Thyroid gland (tissue), 4 donors: ENCODE measurements around the gene STUB1. TPM values are rescaled to one million over a fixed set of nuclear protein-coding genes. Genes with fewer than 3 reads are reported as not detected.
A peak's percentile ranks its signal among the peaks of the same experiment; 100 is the strongest.

Experiments used
- DNase-seq, 2 donors: peaks; one replicate each; pipeline ENCODE4 v3.0.0-alpha.2; 2019
- H3K27ac ChIP-seq, 3 donors: fragments of 200-600 bp; sonication (generic); 1 replicate in 2 of 3; 2 replicates in 1 of 3; pipeline ENCODE4 v1.5.1; 2016 to 2019; ENCODE audit warnings: mild to moderate bottlenecking in 1 of 3, moderate library complexity in 1 of 3
- H3K27me3 ChIP-seq: fragments of 200-600 bp; sonication (generic); one replicate; pipeline ENCODE4 v1.5.1; 2019
- H3K36me3 ChIP-seq, 2 donors: fragments of 200-600 bp; sonication (generic); one replicate each; pipeline ENCODE4 v1.5.1; 2016 to 2019
- H3K4me1 ChIP-seq, 2 donors: fragments of 200-600 bp; sonication (generic); one replicate each; pipeline ENCODE4 v1.5.1; 2017 to 2019
- H3K4me3 ChIP-seq, 3 donors: fragments of 200-600 bp; sonication (generic); replicated peaks in 1 of 3; 1 replicate in 2 of 3; 2 replicates in 1 of 3; pipeline ENCODE4 v1.5.1; 2016; ENCODE audit warnings: mild to moderate bottlenecking in 1 of 3
- H3K9me3 ChIP-seq: fragments of 200-600 bp; sonication (generic); one replicate; pipeline ENCODE4 v1.5.1; 2017
- POLR2A ChIP-seq, 2 donors: fragments of 450-650 bp; IDR thresholded peaks; one replicate each; pipeline ENCODE4 v1.6.1; 2017; ENCODE audit warnings: antibody characterized with exemption in 2 of 2, mild to moderate bottlenecking in 2 of 2, moderate library complexity in 1 of 2
- WGBS, 2 donors: methylation state at CpG; one replicate each; pipeline ENCODE4 v1.1.5; 2017; 5-methylcytosine and 5-hydroxymethylcytosine counted together
- intact Hi-C: fragments of 100-400 bp; cut with DNase I; formaldehyde crosslinking; loops from one replicate; pipeline ENCODE4 v1.15.1; 2023
- total RNA-seq, 4 donors: library from RNA; depleted of rRNA; stranded (reverse); fragments of >200 nt; gene quantifications; one replicate each; pipeline ENCODE4 v1.2.3, GENCODE V29; 2016
- TF ChIP-seq, protein P1 (sequence below), 6 experiments: fragments of 200-600 bp in 3 of 6; fragments of 450-650 bp in 3 of 6; sonication (generic) in 3 of 6; IDR thresholded peaks; one replicate each; pipeline ENCODE4 v1.5.1; 2016 to 2019; ENCODE audit warnings: antibody characterized with exemption in 6 of 6, mild to moderate bottlenecking in 2 of 6, inconsistent platforms in 1 of 6, moderate library complexity in 1 of 6

The STUB1 gene
- total RNA-seq, 4 donors from 2014 or later, result 134 to 206 (median 162) TPM

DNA sequence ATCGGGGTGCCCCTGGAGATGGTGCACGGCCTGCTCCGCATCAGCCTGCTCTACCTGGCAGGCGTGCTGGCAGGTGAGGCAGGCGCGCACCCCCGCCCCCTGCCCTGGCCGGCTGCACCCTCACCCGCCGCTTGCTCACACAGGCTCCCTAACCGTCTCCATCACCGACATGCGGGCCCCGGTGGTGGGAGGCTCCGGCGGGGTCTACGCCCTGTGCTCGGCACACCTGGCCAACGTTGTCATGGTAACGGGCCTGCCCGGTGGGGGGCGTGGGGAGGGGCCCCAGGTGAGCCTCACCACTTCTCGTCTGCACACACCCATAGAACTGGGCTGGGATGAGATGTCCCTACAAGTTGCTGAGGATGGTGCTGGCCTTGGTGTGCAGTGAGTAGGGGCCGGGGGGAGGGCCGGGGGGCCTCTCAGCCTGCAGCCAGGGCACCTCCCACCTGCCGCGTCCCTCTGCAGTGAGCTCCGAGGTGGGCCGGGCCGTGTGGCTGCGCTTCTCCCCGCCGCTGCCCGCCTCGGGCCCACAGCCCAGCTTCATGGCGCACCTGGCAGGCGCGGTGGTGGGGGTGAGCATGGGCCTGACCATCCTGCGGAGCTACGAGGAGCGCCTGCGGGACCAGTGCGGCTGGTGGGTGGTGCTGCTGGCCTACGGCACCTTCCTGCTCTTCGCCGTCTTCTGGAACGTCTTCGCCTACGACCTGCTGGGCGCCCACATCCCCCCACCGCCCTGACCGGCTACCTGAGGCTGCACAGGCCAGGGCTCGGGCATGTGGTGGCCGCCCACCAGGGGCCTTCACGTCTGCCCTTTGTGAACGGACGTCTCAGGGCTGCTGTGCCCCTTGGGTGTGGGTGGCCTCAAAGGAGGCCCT is 2.7 kb upstream of the STUB1 start:
- no peaks in the 10 kb centered on the region for H3K9me3 ChIP-seq
- TF ChIP-seq, protein P1, sequence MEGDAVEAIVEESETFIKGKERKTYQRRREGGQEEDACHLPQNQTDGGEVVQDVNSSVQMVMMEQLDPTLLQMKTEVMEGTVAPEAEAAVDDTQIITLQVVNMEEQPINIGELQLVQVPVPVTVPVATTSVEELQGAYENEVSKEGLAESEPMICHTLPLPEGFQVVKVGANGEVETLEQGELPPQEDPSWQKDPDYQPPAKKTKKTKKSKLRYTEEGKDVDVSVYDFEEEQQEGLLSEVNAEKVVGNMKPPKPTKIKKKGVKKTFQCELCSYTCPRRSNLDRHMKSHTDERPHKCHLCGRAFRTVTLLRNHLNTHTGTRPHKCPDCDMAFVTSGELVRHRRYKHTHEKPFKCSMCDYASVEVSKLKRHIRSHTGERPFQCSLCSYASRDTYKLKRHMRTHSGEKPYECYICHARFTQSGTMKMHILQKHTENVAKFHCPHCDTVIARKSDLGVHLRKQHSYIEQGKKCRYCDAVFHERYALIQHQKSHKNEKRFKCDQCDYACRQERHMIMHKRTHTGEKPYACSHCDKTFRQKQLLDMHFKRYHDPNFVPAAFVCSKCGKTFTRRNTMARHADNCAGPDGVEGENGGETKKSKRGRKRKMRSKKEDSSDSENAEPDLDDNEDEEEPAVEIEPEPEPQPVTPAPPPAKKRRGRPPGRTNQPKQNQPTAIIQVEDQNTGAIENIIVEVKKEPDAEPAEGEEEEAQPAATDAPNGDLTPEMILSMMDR (IDR thresholded peaks at IDR 0.05), result no peak
- TF ChIP-seq POLR2A (IDR thresholded peaks at IDR 0.05), result no peak
- no peak overlapping the region for H3K27ac ChIP-seq
- DNase-seq, result no peak
- H3K4me1 ChIP-seq, result peaks cover 21 to 37% of the 10 kb centered on the region in 2 donors
- H3K27me3 ChIP-seq, result no peaks in the 10 kb centered on the region
- WGBS, 2 donors, result 59 to 81% methylated on average over 19 to 24 of the region's 57 CpGs
- H3K4me3 ChIP-seq, result no peak overlapping the region
- intact Hi-C loops, result no loop called here
- H3K36me3 ChIP-seq, result peaks cover 17 to 20% of the 10 kb centered on the region in 2 donors

DNA sequence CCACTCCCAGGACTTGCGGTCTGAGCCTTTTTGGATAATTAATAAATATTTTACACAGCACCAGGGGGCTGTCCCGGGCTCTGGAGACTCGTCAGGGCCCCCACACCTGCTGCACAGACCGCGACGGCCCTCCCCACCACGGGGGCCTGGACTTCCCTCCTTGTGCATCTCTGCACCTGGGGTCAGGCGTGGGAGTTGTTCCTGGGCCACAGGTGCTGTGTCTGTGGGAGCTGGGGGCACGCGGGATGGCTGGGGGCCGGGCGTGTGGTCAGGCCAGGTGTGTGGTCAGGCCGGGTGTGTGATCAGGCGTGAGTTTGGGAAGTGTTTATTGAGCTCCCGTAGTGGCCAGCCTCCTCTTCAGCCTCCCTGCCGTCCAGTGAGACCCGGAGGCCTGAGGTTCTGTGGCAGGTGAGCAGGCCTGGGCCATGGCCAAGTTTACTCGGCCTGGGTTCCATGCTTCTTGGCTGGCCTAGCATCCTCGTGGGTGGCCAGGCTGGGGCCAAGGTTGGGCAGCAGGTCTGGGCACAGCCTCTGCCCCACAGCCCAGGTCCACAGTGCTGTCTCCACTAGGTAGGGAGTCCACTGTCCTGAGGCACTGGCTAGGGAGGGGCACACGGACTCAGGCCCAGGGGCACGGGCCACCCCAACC is 1.9 kb upstream of the STUB1 start:
- peaks cover 14 to 17% of the 10 kb centered on the region in 2 donors for H3K36me3 ChIP-seq
- WGBS, 2 donors, result 86 to 90% methylated on average over 13 to 18 of the region's 21 CpGs
- H3K4me1 ChIP-seq, result peaks cover 23 to 45% of the 10 kb centered on the region in 2 donors
- H3K9me3 ChIP-seq, result no peaks in the 10 kb centered on the region
- H3K4me3 ChIP-seq, result no peak overlapping the region
- H3K27ac ChIP-seq, result no peak overlapping the region
- intact Hi-C loops, result no loop called here
- H3K27me3 ChIP-seq, result no peaks in the 10 kb centered on the region
- no peak for TF ChIP-seq POLR2A (IDR thresholded peaks at IDR 0.05)
- TF ChIP-seq, protein P1 (IDR thresholded peaks at IDR 0.05), result no peak
- no peak for DNase-seq

- H3K9me3 ChIP-seq, result no peaks in the 10 kb centered on the region
- DNase-seq, result peak; percentile 79 to 80
- peak overlapping the region; percentile 46 to 87 (median 81) for H3K27ac ChIP-seq
- WGBS, 2 donors, result 27 to 42% methylated on average over 12 to 13 of the region's 52 CpGs
- no peaks in the 10 kb centered on the region for H3K27me3 ChIP-seq
- H3K4me3 ChIP-seq, result peak overlapping the region in 2 of 3 donors; percentile 72 to 74
- TF ChIP-seq, protein P1 (IDR thresholded peaks at IDR 0.05), result no peak
- peak in 1 of 2 donors; percentile 18 for TF ChIP-seq POLR2A (IDR thresholded peaks at IDR 0.05)
- intact Hi-C loops, result no loop called here
- peaks cover 28 to 50% of the 10 kb centered on the region in 2 donors for H3K4me1 ChIP-seq
- peaks cover 12 to 14% of the 10 kb centered on the region in 2 donors for H3K36me3 ChIP-seq
Observed at GRCh38 chr16:678858-679813, 1.1 kb upstream of the STUB1 start.

GRCh38 chr16:680625-680945 is 375 bp downstream of the STUB1 start:
- DNase-seq, result no peak
- Histone ChIP-seq H3K27me3 (no peaks in the 10 kb centered on the region), H3K36me3 (peaks cover 12 to 14% of the 10 kb centered on the region in 2 donors), H3K27ac (peak overlapping the region in 2 of 3 donors; percentile 58 to 87), H3K4me1 (peaks cover 30 to 52% of the 10 kb centered on the region in 2 donors), H3K4me3 (peak overlapping the region; percentile 14 to 74 (median 42)), H3K9me3 (no peaks in the 10 kb centered on the region)
- intact Hi-C loops, result no loop called here
- TF ChIP-seq, protein P1 (IDR thresholded peaks at IDR 0.05), result no peak
- no peak for TF ChIP-seq POLR2A (IDR thresholded peaks at IDR 0.05)
- WGBS, 2 donors, result 0% methylated on average over 2 to 28 of the region's 38 CpGs
